CD4-positive, alpha-beta T cell treated with Interleukin-1 beta for 1 hour (primary cell): ENCODE results near the gene PUS10.
"Not testable (repeated sequence)": the region's sequence is repeated elsewhere in the genome, so short reads cannot be mapped to it uniquely, and the experiment has no call there.

Experiments used
- DNase-seq, 2 donors: peaks; one replicate each; pipeline ENCODE4 v3.0.0-alpha.2; 2020 to 2022

PUS10 gene

DNA sequence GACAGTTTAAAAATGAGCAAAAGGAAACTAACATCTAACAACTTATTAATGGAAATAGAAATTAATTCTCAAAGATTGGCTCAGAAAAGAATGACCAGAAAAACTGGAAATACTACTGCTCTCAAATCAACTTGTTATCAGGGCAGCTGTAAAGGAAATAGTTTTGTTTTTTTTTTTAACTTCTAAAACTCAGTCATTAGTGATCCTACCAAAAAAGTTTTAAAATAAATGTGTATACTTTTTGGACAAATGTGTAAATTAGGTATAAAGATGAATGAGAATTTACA, 52.6 kb downstream of the PUS10 start:
- no peak for DNase-seq

- peak in 1 of 2 donors; percentile 55 for DNase-seq
Observed at GRCh38 chr2:60964651-60965498, 53.2 kb downstream of the PUS10 start.

GRCh38 chr2:60963190-60963589, 54.9 kb downstream of the PUS10 start:
- no peak for DNase-seq

GRCh38 chr2:60962528-60962927, 55.5 kb downstream of the PUS10 start:
- DNase-seq = no peak

GRCh38 chr2:60961457-60961856, 56.6 kb downstream of the PUS10 start:
- DNase-seq = no peak

DNA sequence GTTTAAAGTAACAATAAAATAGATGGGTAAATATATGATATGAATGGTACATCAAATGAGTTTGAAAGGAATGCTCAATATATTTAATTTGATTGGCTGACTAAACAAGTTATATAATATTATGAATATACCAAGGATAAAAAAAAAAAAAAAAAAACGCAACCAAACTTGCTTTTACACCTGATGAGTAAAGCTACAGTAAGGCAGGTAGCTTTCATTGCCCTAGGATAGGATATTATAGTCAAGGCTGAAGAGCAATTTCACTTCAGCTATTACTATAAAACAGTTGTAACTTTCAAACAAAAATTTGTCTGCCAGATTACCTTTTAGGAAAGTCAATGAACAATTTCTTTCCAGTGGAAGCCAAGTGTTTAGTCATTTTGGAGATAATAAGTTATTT, 57.3 kb downstream of the PUS10 start:
- no peak for DNase-seq

GRCh38 chr2:60959501-60959900, 58.6 kb downstream of the PUS10 start:
- no peak for DNase-seq

- no peak for DNase-seq
Observed at GRCh38 chr2:60958800-60959199, 59.3 kb downstream of the PUS10 start.

DNA sequence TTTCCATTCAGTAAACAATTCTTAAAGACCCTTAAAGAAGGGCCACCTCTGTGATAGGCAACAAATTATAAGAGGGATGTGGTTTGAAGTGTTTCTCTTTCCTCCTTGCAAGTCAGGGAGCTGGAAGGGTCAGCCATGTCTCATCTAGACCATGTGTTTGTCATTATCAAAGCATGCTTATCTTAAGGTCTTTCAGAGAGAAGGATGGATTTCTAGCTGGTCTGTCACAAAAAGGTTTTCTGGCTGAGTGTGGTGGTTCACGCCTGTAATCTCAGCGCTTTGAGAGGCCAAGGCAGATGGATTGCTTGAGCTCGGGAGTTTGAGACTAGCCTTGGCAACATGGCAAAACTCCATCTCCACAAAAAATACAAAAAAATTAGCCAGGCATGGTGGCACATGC, 59.7 kb downstream of the PUS10 start:
- DNase-seq = no peak

DNA sequence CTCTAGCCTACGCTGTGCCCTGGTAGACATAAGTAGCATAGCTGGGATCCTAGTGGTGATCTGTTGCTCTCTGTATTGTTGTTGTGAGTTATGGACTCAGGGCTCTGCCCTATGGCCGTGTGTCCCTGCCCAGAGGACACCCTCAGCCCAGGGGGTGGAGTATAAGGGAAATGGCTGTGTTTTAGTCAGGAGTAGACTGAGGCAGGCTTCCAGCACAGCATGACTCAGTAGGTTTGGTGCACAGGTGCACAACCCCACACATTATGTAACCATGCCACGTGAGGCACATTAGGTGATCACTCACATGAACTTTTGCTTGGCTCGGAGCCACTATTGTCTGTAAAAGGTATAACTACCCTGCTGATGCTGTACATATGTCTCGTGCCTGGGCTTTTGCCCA, 60.4 kb downstream of the PUS10 start:
- DNase-seq = no peak

DNA sequence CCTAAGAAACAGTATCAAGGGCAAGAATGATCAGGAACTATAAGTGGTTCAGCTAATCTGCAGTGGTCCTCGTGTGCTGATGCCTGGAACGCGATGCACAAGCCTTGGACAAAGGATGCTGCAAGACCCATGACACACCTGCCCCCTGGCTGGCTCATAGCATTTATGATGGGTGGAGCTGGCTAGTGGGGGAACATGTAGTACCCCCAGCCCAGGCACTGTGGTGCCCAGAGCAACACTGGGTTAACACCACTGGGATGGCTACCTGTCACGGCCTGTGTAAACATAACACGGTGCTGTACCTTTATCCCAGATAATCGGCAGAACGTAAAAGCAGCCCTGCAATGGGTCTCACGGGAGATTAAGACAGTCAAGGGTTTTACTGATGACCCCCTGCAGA, 60.8 kb downstream of the PUS10 start:
- DNase-seq = no peak

DNA sequence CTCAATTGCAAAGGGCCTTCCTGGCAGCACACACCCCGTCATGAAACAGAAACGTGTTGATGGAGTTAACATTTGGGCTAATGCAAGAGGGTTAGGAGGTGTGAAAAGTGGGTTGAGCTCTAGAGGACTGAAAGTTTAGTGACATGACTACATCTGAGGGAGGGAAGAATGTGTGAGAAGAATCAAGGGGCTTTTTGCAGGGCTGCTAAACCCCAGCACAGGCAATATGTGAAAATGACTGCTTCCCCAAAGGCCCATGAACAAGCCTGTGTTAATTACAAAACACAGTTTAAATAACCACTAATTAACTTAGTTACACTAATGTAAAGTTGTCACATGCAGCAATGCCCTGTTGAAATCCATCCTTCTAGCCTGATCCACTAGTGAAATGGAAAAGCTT, 63.9 kb downstream of the PUS10 start:
- DNase-seq = peak in 1 of 2 donors; percentile 41

- no peak for DNase-seq
Observed at GRCh38 chr2:60948926-60949579, 69.0 kb downstream of the PUS10 start.

DNA sequence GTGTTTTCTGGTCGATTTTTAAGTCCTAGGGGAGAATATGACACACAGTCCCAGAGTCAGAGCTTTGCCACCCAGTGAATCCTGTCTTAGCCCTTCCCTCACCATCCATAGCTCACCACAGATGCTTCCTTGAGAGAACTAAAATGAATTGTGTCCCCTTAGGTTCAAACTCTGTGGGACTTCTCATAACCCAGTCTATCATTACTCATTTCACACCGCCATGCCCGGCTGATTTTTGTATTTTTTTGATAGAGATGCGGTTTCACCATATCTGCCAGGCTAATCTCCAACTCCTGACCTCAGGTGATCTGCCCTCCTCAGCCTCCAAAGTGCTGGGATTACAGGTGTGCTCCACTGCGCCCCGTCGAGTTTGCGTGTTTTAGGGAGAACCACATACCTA, 69.9 kb downstream of the PUS10 start:
- no peak for DNase-seq

DNA sequence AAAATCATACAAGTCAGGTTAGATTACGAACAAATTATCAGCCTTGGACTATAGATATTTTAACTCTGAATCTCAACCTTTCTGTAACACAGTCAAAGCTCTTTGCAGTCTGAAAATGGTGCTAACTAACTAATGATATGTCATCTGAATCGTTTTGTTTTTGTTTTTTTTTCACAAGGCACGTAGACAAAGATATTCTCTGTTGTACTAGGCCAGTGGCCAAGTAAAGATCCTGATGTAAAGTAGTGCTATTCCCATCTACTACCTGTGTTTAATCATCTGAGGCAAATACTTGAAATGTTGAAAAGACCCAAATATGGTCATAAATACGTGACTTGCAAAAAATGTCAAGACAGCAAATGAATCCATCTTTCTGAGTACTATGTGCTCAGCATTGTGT, 71.0 kb downstream of the PUS10 start:
- no peak for DNase-seq

DNA sequence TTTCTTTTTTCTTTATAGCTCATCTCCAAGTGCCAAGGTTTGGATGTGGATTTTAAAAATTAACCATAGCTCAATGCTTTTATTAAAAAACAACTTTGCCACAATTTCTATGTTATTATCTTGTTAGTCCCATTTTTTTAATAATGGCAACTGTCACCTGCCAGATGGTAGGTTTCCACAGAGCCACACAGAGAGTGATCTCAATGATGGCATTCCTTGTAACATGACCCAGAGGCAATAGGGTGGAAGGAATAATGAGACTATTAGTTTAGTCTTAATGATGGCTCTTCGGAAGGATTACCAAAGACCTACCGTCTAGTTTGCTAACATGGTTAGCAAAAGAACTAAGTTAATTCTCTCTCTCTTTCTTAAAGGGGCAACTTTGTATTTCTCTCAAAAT, 72.7 kb downstream of the PUS10 start:
- DNase-seq = no peak

GRCh38 chr2:60939622-60940021, 78.4 kb downstream of the PUS10 start:
- no peak for DNase-seq

DNA sequence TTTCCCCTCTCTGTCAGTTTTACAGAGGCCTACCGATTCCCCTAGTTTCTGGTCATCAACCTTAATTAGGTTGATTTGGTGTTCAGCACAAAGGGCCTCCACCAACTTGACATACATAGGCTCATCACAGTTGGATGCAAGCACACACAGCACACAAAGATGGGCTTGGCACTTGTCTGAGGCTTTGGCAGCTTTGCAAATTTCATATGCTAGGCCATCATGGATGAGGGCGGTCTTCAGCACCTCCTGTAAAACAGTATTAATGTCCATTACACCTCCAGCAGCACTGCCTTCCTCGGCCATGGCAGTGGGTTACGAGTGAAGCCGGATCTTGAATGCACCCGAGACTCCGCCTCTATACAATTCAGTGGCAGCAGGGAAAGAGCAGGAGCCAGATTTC, 79.8 kb downstream of the PUS10 start:
- DNase-seq = no peak

DNA sequence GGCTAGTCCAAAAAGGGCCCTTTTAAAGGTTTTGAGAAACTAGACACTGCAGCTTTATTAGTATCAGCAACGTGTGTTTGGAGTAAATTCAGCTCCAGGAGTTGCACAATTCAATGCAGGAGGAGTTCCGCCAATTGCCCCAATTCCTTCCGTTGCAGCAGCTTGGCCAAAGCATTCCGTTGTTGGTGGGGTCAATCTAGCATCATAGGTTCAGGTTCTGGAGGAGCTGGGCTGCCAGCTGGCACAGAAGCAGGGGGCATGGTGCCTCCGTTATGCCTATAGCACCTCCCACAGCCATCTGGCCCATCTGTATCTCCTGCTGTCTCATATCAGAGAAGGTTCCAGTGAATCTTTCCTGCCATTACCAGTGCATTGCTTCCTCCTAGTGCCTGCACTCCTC, 81.3 kb downstream of the PUS10 start:
- no peak for DNase-seq

DNA sequence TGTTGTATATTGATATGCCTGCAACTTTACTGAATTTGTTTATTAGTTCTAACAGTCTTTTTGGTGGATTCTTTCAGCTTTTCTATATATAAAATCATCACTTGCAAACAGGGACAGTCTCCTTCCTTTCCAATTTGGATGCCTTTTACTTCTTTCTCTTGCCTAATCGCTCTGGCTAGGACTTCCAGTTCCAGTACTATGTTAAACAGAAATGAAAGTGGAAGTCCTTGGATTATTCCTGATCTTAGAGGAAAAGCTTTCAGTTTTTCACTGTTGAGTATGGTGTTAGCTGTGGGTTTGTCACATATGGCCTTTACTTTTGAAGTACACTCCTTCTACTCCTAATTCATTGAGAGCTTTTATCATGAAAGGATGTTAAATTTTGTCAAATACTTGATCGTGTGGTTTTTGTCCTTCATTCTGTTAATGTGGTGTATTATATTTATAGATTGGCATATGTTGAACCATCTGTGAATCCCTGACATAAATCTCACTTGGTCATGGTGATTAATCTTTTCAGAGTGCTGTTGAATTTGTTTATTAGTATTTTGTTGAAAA, 83.8 kb downstream of the PUS10 start:
- DNase-seq = no peak

- DNase-seq = no peak
Observed at GRCh38 chr2:60932954-60933353, 85.1 kb downstream of the PUS10 start.

DNA sequence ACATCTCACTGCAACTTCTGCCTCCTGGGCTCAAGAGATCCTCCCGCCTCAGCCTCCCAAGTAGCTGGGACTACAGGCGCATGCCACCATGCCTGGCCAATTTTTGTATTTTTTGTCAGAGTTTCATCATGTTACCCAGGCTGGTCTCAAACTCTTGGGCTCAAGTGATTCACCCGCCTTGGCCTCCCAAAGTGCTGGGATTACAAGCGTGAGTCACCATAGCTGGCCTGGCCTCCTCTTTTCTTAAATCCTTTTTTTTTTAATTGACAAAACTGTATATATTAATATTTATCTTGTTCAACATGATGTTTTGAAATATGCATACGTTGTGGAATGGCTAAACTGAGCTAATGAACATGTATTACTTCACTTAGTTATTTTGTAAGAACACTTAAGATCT, 86.0 kb downstream of the PUS10 start:
- not testable (repeated sequence) for DNase-seq

- peak in 1 of 2 donors; percentile 47 for DNase-seq
Observed at GRCh38 chr2:60926741-60927552, 91.1 kb downstream of the PUS10 start.
